T-helper 17 cell (primary cell): Measurements from ENCODE around the gene IKZF2. TPM values are rescaled to one million over a fixed set of nuclear protein-coding genes. Genes with fewer than 3 reads are reported as not detected.

ENCODE experiments used
- ATAC-seq: fragments of 150-1000 bp; cut with Tn5 transposase; 2 replicates; pipeline ENCODE4 v1.10.0; 2021; ENCODE audit warnings: mild to moderate bottlenecking, moderate library complexity
- DNase-seq, 3 donors: peaks; one replicate each; pipeline versions ENCODE4 v3.0.0 to v3.0.0-alpha.2; 2020 to 2021
- H3K9me3 ChIP-seq: one replicate; pipeline ENCODE4 v1.7.0; 2013; ENCODE audit warnings: low read length, mild to moderate bottlenecking; ENCODE audit not compliant: control insufficient read depth, poor library complexity, severe bottlenecking
- H3K27ac Mint-ChIP-seq: one replicate; pipeline ENCODE4 v1.8.0; 2022; ENCODE audit warnings: mild to moderate bottlenecking, moderate library complexity, mixed read lengths
- H3K27me3 Mint-ChIP-seq: one replicate; pipeline ENCODE4 v1.8.0; 2022; ENCODE audit warnings: mixed read lengths
- H3K36me3 Mint-ChIP-seq: one replicate; pipeline ENCODE4 v1.8.0; 2022; ENCODE audit warnings: low read depth, mixed read lengths
- H3K4me1 Mint-ChIP-seq: one replicate; pipeline ENCODE4 v1.8.0; 2022; ENCODE audit warnings: mild to moderate bottlenecking, mixed read lengths
- H3K4me3 Mint-ChIP-seq: one replicate; pipeline ENCODE4 v1.8.0; 2022; ENCODE audit warnings: mild to moderate bottlenecking, moderate library complexity, mixed read lengths
- total RNA-seq, 4 donors: library from RNA in 2 of 4; stranded (reverse) in 2 of 4; gene quantifications; one replicate each; pipeline ENCODE4 v1.2.3 and lab custom pipeline; 2022 to 2026

IKZF2 gene
- total RNA-seq, 2 donors from 2014 or later, result 11.9 to 23.9 TPM

- Mint-ChIP-seq H3K4me1 (no peaks in the 10 kb centered on the region), H3K27me3 (no peaks in the 10 kb centered on the region), H3K4me3 (no peak overlapping the region), H3K27ac (no peak overlapping the region), H3K36me3 (no peaks in the 10 kb centered on the region)
- no peaks in the 10 kb centered on the region for H3K9me3 ChIP-seq
- ATAC-seq, result no peak
- DNase-seq, result no peak
Measured at GRCh38 chr2:212987492-212987891, 163.9 kb downstream of the IKZF2 start.

DNA sequence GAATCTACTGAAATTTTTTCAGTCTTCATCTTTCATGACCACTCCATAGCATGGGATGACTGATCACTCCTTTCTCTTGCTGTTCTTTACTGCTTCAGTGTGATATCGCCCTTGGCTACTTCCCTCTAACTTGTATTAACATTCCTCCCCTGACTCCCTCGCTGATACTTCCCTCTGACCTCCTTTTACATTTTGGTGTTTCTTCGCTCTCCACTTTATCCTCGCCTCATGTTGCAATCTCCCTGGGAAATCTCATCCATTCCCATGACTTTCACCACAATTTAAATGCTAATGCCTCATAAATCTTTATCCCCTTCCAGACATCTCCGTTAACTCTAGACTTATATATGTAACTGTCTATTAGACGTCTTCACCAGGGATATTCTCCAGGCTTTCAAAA is 167.3 kb downstream of the IKZF2 start:
- no peak for DNase-seq
- no peak overlapping the region for H3K4me3 Mint-ChIP-seq
- H3K9me3 ChIP-seq, result no peaks in the 10 kb centered on the region
- no peaks in the 10 kb centered on the region for H3K27me3 Mint-ChIP-seq
- no peak for ATAC-seq
- no peaks in the 10 kb centered on the region for H3K36me3 Mint-ChIP-seq
- peaks cover 5% of the 10 kb centered on the region for H3K4me1 Mint-ChIP-seq
- no peak overlapping the region for H3K27ac Mint-ChIP-seq

GRCh38 chr2:212979799-212980198 is 171.6 kb downstream of the IKZF2 start:
- DNase-seq, result no peak
- no peaks in the 10 kb centered on the region for H3K27me3 Mint-ChIP-seq
- H3K27ac Mint-ChIP-seq, result no peak overlapping the region
- H3K4me3 Mint-ChIP-seq, result no peak overlapping the region
- H3K9me3 ChIP-seq, result no peaks in the 10 kb centered on the region
- ATAC-seq, result peak; percentile 68
- H3K4me1 Mint-ChIP-seq, result peaks cover 5% of the 10 kb centered on the region
- H3K36me3 Mint-ChIP-seq, result no peaks in the 10 kb centered on the region

DNA sequence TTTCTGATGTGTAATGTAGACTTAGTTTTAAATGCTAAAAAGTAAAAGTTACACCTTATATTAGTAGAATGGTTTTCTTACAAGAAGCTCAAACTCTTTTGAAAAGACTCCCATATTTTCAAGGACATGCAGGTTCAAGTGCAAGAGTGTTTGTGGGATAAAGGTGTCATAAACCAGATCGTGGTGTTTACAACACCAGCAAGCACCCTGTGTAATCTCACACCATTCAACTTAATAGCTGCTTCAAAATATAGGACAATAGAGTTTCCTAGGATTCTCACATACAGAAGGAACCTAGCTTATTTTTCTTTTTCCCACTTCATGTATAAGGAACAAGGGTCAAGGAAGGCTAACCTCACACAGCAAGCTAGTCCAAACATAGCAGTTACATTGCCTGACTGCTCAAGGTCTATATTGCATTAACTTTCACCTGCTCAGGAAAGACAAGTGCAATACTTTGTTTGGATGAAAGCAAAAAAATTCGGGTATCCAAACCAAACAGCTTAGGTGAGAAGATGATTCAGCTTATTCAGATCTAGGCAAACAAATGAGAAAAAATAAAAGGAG is 172.3 kb downstream of the IKZF2 start:
- no peaks in the 10 kb centered on the region for H3K9me3 ChIP-seq
- ATAC-seq, result no peak
- H3K36me3 Mint-ChIP-seq, result no peaks in the 10 kb centered on the region
- H3K4me1 Mint-ChIP-seq, result peaks cover 5% of the 10 kb centered on the region
- DNase-seq, result no peak
- no peak overlapping the region for H3K4me3 Mint-ChIP-seq
- no peak overlapping the region for H3K27ac Mint-ChIP-seq
- no peaks in the 10 kb centered on the region for H3K27me3 Mint-ChIP-seq

- H3K36me3 Mint-ChIP-seq, result no peaks in the 10 kb centered on the region
- no peaks in the 10 kb centered on the region for H3K27me3 Mint-ChIP-seq
- no peaks in the 10 kb centered on the region for H3K9me3 ChIP-seq
- H3K27ac Mint-ChIP-seq, result no peak overlapping the region
- DNase-seq (no peak), ATAC-seq (no peak)
- no peak overlapping the region for H3K4me3 Mint-ChIP-seq
- H3K4me1 Mint-ChIP-seq, result peaks cover 5% of the 10 kb centered on the region
Measured at GRCh38 chr2:212977152-212977551, 174.3 kb downstream of the IKZF2 start.

DNA sequence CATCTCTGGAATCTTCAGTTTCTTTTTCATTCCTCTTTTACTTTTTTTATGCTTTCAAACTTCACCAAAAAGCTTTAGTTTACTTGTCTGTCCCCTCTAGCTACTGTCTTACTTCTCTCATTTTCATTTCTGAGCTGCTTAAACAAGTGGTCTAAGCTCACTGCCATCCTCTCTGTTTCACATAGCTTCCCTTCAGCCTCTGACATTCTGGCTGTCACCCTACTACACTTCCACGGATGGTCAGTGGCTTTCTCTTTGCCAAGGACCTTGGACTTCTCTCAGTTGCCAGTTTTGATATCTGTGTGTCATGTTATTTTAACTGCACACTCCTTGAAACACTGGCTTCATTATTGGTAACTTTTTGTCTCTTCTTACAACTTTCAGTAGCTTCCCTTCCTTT is 176.1 kb downstream of the IKZF2 start:
- peaks cover 5% of the 10 kb centered on the region for H3K4me1 Mint-ChIP-seq

GRCh38 chr2:212974692-212975091 is 176.7 kb downstream of the IKZF2 start:
- H3K9me3 ChIP-seq, result no peaks in the 10 kb centered on the region
- Mint-ChIP-seq H3K36me3 (no peaks in the 10 kb centered on the region), H3K4me1 (peaks cover 2% of the 10 kb centered on the region), H3K4me3 (no peak overlapping the region), H3K27ac (no peak overlapping the region), H3K27me3 (no peaks in the 10 kb centered on the region)
- ATAC-seq (no peak), DNase-seq (no peak)

More for the DNA sequence above, 176.1 kb downstream of the IKZF2 start:
- no peak for DNase-seq
- no peak for ATAC-seq
- Mint-ChIP-seq H3K36me3 (no peaks in the 10 kb centered on the region), H3K27ac (no peak overlapping the region), H3K4me3 (no peak overlapping the region), H3K27me3 (no peaks in the 10 kb centered on the region)
- H3K9me3 ChIP-seq, result no peaks in the 10 kb centered on the region

GRCh38 chr2:212973347-212973746 is 178.1 kb downstream of the IKZF2 start:
- H3K27me3 Mint-ChIP-seq, result no peaks in the 10 kb centered on the region
- no peaks in the 10 kb centered on the region for H3K9me3 ChIP-seq
- H3K36me3 Mint-ChIP-seq, result no peaks in the 10 kb centered on the region
- no peak overlapping the region for H3K4me3 Mint-ChIP-seq
- H3K4me1 Mint-ChIP-seq, result peaks cover 5% of the 10 kb centered on the region
- H3K27ac Mint-ChIP-seq, result no peak overlapping the region
- DNase-seq (no peak), ATAC-seq (no peak)

DNA sequence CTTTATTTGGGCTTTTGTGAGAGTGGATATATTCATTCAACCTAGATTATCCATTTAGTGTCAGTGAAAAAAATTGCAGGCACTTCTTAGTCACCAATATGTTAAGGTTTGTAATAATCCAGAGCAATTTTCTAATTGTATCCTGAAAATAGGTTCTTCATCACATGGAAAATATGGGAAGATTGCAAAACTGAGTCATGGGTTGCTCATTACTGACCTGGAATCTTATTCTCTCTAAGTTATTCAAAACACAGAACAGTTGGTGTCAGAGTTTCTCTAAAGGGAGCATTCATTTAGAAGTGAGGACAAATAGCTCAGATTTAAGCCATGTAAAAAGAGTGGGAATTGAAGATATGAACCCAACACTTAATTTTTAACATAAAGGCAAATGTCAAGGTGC is 181.3 kb downstream of the IKZF2 start:
- Mint-ChIP-seq H3K4me1 (peaks cover 8% of the 10 kb centered on the region), H3K27ac (no peak overlapping the region), H3K4me3 (no peak overlapping the region), H3K36me3 (no peaks in the 10 kb centered on the region), H3K27me3 (no peaks in the 10 kb centered on the region)
- ATAC-seq (no peak), DNase-seq (no peak)
- H3K9me3 ChIP-seq, result no peaks in the 10 kb centered on the region

- H3K9me3 ChIP-seq, result no peaks in the 10 kb centered on the region
- H3K36me3 Mint-ChIP-seq, result no peaks in the 10 kb centered on the region
- H3K4me1 Mint-ChIP-seq, result peaks cover 8% of the 10 kb centered on the region
- no peak overlapping the region for H3K4me3 Mint-ChIP-seq
- DNase-seq (no peak), ATAC-seq (no peak)
- H3K27me3 Mint-ChIP-seq, result no peaks in the 10 kb centered on the region
- peak overlapping the region; percentile 27 for H3K27ac Mint-ChIP-seq
Measured at GRCh38 chr2:212968284-212969081, 182.9 kb downstream of the IKZF2 start.

- Mint-ChIP-seq H3K36me3 (no peaks in the 10 kb centered on the region), H3K27ac (no peak overlapping the region), H3K27me3 (no peaks in the 10 kb centered on the region), H3K4me1 (peaks cover 8% of the 10 kb centered on the region), H3K4me3 (no peak overlapping the region)
- ATAC-seq (no peak), DNase-seq (no peak)
- no peaks in the 10 kb centered on the region for H3K9me3 ChIP-seq
Measured at GRCh38 chr2:212966884-212967283, 184.5 kb downstream of the IKZF2 start.

DNA sequence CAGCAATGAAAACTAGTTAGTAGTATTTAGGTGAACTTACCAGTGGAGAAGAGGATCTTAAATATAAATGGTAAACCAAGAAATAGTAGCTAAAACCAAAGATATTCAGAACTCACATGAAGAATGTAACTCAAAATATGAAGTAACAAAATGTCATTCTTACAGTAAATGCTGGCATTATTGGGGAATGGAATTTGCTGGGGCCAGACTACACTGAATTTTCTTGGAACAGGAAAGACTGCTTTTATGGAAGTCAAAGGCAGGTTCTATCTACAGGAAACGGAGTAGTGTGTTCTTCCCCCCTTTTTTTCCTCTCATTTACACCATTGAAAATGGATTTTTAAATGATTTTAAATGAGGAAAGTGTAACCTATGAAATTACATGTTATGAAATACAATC is 188.7 kb downstream of the IKZF2 start:
- Mint-ChIP-seq H3K4me3 (no peak overlapping the region), H3K4me1 (peaks cover 22% of the 10 kb centered on the region)
- no peaks in the 10 kb centered on the region for H3K9me3 ChIP-seq

GRCh38 chr2:212961255-212961654 is 190.2 kb downstream of the IKZF2 start:
- no peak overlapping the region for H3K4me3 Mint-ChIP-seq
- H3K27ac Mint-ChIP-seq, result no peak overlapping the region
- H3K36me3 Mint-ChIP-seq, result no peaks in the 10 kb centered on the region
- H3K4me1 Mint-ChIP-seq, result peaks cover 20% of the 10 kb centered on the region
- no peaks in the 10 kb centered on the region for H3K9me3 ChIP-seq
- DNase-seq (no peak), ATAC-seq (peak; percentile 27)
- H3K27me3 Mint-ChIP-seq, result no peaks in the 10 kb centered on the region

More for the DNA sequence above, 188.7 kb downstream of the IKZF2 start:
- H3K27me3 Mint-ChIP-seq, result no peaks in the 10 kb centered on the region
- no peak overlapping the region for H3K27ac Mint-ChIP-seq
- DNase-seq, result no peak
- ATAC-seq, result no peak
- H3K36me3 Mint-ChIP-seq, result no peaks in the 10 kb centered on the region

DNA sequence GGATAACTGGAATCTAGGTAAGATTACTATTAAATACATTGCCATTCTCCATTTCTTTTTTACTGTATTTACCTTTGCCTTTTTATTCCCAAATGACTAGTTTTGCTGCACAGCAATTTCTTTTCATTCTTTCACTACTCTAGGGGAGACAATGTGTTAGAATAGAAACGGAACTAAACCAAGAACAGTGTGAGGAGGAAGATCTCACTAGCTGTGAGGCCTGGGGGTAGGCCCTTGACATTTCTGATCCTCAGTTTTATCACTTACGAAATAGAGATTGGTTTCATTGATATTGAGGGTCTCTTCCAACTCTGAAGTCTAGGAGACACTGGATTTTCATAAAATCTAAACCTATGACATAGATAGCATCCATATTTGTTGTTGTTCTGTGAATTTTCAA is 191.1 kb downstream of the IKZF2 start:
- Mint-ChIP-seq H3K36me3 (no peaks in the 10 kb centered on the region), H3K4me1 (peaks cover 20% of the 10 kb centered on the region), H3K27me3 (no peaks in the 10 kb centered on the region), H3K4me3 (no peak overlapping the region), H3K27ac (no peak overlapping the region)
- no peaks in the 10 kb centered on the region for H3K9me3 ChIP-seq
- ATAC-seq (no peak), DNase-seq (no peak)
